ENCODE data around the gene SGTA. TPM values are rescaled to one million over a fixed set of nuclear protein-coding genes. Genes with fewer than 3 reads are reported as not detected.

The SGTA gene
- total RNA-seq, 2 donors from 2014 or later = 73.9 to 81.5 TPM

DNA sequence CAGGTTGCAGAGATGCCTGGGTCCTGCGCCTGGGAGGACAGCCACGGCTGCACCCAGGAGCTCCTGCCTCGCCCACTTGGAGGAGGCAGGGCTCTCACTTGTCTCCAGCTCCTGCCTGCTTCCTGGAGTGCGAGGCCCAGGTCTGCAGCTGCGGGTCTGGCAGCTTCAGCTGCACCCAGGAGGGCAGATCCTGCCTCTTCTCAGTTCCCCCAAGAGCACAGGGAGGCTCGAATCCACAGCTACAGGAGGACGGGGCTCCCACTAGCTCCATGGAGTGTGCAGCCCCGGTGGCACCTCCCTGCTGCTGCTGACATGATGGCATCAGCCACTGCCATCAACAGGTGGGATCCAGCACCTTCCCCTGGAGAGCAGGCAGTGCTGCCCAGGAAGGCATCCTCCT, 41.1 kb upstream of the SGTA start:
- TF ChIP-seq, protein P1, sequence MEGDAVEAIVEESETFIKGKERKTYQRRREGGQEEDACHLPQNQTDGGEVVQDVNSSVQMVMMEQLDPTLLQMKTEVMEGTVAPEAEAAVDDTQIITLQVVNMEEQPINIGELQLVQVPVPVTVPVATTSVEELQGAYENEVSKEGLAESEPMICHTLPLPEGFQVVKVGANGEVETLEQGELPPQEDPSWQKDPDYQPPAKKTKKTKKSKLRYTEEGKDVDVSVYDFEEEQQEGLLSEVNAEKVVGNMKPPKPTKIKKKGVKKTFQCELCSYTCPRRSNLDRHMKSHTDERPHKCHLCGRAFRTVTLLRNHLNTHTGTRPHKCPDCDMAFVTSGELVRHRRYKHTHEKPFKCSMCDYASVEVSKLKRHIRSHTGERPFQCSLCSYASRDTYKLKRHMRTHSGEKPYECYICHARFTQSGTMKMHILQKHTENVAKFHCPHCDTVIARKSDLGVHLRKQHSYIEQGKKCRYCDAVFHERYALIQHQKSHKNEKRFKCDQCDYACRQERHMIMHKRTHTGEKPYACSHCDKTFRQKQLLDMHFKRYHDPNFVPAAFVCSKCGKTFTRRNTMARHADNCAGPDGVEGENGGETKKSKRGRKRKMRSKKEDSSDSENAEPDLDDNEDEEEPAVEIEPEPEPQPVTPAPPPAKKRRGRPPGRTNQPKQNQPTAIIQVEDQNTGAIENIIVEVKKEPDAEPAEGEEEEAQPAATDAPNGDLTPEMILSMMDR (conservative IDR thresholded peaks at IDR 0.05) = no peak
- 76 to 85% methylated on average over 8 of the region's 8 CpGs for WGBS, 2 experiments (ENCODE audit: insufficient coverage in 1 of 2, insufficient read length in 1 of 2)
- H3K27ac Mint-ChIP-seq = no peak overlapping the region
- Histone ChIP-seq H3K9ac (ENCODE audit: extremely low read depth, low read length, poor library complexity, severe bottlenecking) (no peak overlapping the region), H3K4me1 (ENCODE audit: control insufficient read depth, insufficient read depth, low read length) (no peaks in the 10 kb centered on the region), H3K9me3 (ENCODE audit: control insufficient read depth, low read length) (peaks cover 23% of the 10 kb centered on the region), H3K27ac (ENCODE audit: low read depth, low read length) (no peak overlapping the region), H3K4me3 (ENCODE audit: low read length) (no peak overlapping the region), H3K27me3 (ENCODE audit: control insufficient read depth, insufficient read depth, low read length, poor library complexity, severe bottlenecking) (no peaks in the 10 kb centered on the region), H3K36me3 (ENCODE audit: control insufficient read depth, insufficient read depth, low read length) (peaks cover 13% of the 10 kb centered on the region)
- no peak overlapping the region for H3K4me3 Mint-ChIP-seq
- DNase-seq = no peak
- H3K4me1 Mint-ChIP-seq = no peaks in the 10 kb centered on the region
- H3K27me3 Mint-ChIP-seq (ENCODE audit: insufficient read depth) = no peaks in the 10 kb centered on the region
- H3K9me3 Mint-ChIP-seq = peaks cover 27% of the 10 kb centered on the region
- peaks cover 55% of the 10 kb centered on the region for H3K36me3 Mint-ChIP-seq (ENCODE audit: low read depth)

- Histone ChIP-seq H3K9ac (ENCODE audit: extremely low read depth, low read length, poor library complexity, severe bottlenecking) (no peak overlapping the region), H3K36me3 (ENCODE audit: control insufficient read depth, insufficient read depth, low read length) (peaks cover 13% of the 10 kb centered on the region), H3K9me3 (ENCODE audit: control insufficient read depth, low read length) (peaks cover 18% of the 10 kb centered on the region), H3K4me1 (ENCODE audit: control insufficient read depth, insufficient read depth, low read length) (no peaks in the 10 kb centered on the region), H3K27me3 (ENCODE audit: control insufficient read depth, insufficient read depth, low read length, poor library complexity, severe bottlenecking) (no peaks in the 10 kb centered on the region), H3K27ac (ENCODE audit: low read depth, low read length) (no peak overlapping the region), H3K4me3 (ENCODE audit: low read length) (no peak overlapping the region)
- peaks cover 50% of the 10 kb centered on the region for H3K36me3 Mint-ChIP-seq (ENCODE audit: low read depth)
- H3K4me1 Mint-ChIP-seq = no peaks in the 10 kb centered on the region
- no peak overlapping the region for H3K27ac Mint-ChIP-seq
- TF ChIP-seq, protein P1 (conservative IDR thresholded peaks at IDR 0.05) = no peak
- no peaks in the 10 kb centered on the region for H3K27me3 Mint-ChIP-seq (ENCODE audit: insufficient read depth)
- H3K4me3 Mint-ChIP-seq = no peak overlapping the region
- peaks cover 22% of the 10 kb centered on the region for H3K9me3 Mint-ChIP-seq
- DNase-seq = no peak
- WGBS, 2 experiments (ENCODE audit: insufficient coverage in 1 of 2, insufficient read length in 1 of 2) = 86 to 89% methylated on average over 7 to 9 of the region's 9 CpGs
These were observed 40.6 kb upstream of the SGTA start for GRCh38 chr19:2823646-2824045.

DNA sequence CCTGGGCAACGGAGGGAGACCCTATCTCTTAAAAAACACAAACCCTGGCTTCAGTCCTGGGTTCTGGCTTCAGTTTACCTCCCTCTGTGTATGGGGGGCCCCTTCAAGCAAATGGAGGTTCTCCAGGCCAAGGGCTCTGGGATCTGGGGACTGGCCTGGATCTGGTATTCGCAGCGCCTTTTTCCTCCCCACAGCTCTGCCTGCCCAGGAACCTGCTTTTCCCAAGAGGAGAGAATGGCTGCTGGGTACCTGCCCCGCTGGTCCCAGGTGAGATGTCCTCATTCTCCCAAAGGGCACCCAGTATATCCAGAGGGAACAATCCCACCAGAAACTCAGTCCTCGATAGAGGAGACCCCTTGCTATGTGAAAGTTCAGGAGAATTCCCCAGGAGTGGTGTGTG, 39.8 kb upstream of the SGTA start:
- H3K4me1 ChIP-seq (ENCODE audit: control insufficient read depth, insufficient read depth, low read length) = no peaks in the 10 kb centered on the region
- peaks cover 11% of the 10 kb centered on the region for H3K9me3 ChIP-seq (ENCODE audit: control insufficient read depth, low read length)
- DNase-seq = no peak
- no peak overlapping the region for H3K4me3 Mint-ChIP-seq
- peaks cover 7% of the 10 kb centered on the region for H3K36me3 ChIP-seq (ENCODE audit: control insufficient read depth, insufficient read depth, low read length)
- WGBS, 2 experiments (ENCODE audit: insufficient coverage in 1 of 2, insufficient read length in 1 of 2) = 93 to 100% methylated on average over 2 to 5 of the region's 5 CpGs
- H3K27ac Mint-ChIP-seq = no peak overlapping the region
- H3K27me3 Mint-ChIP-seq (ENCODE audit: insufficient read depth) = no peaks in the 10 kb centered on the region
- H3K4me3 ChIP-seq (ENCODE audit: low read length) = no peak overlapping the region
- H3K36me3 Mint-ChIP-seq (ENCODE audit: low read depth) = peaks cover 42% of the 10 kb centered on the region
- H3K9me3 Mint-ChIP-seq = peaks cover 14% of the 10 kb centered on the region
- no peak overlapping the region for H3K27ac ChIP-seq (ENCODE audit: low read depth, low read length)
- no peak overlapping the region for H3K9ac ChIP-seq (ENCODE audit: extremely low read depth, low read length, poor library complexity, severe bottlenecking)
- no peaks in the 10 kb centered on the region for H3K4me1 Mint-ChIP-seq
- no peaks in the 10 kb centered on the region for H3K27me3 ChIP-seq (ENCODE audit: control insufficient read depth, insufficient read depth, low read length, poor library complexity, severe bottlenecking)
- TF ChIP-seq, protein P1 (conservative IDR thresholded peaks at IDR 0.05) = no peak
